ENCODE measurements around the gene SOD2. TPM values are rescaled to one million over a fixed set of nuclear protein-coding genes. Genes with fewer than 3 reads are reported as not detected.

SOD2 gene
- total and polyA plus RNA-seq, 7 donors: 573 to 11,097 (median 5,251) TPM

DNA sequence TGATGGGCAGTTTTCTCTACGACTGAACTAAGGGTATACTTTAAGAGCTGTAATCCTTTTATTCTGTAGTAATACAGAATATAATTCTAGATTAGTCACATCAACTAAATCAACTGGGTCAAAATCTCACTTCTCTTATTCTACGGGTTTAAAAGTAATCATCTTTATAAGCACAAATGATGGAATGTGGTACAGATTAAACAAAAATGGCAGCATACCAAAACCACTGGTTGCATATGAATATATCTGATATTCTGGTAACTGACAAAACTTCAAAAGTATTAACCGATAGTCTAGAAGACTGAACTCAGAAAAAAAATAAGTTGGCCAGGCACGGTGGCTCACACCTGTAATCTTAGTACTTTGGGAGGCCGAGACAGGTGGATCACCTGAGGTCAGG is 7.0 kb downstream of the SOD2 start:
- ATAC-seq (no peak), DNase-seq (no peak)
- no peak overlapping the region for H3K27ac ChIP-seq
- no peak overlapping the region for H3K4me3 ChIP-seq
- peaks cover 61% of the 10 kb centered on the region for H3K4me1 ChIP-seq
- WGBS, 3 donors: 75 to 76% (median 75%) methylated on average over 5 of the region's 5 CpGs
- no peaks in the 10 kb centered on the region for H3K9me3 ChIP-seq
- no peak for TF ChIP-seq CTCF (IDR thresholded peaks at IDR 0.05)
- intact Hi-C loops (cut with DNase I): loop anchor here in 1 of 2 donors (5.0 kb wide), 1 partner anchor 66 kb away; no protein-coding TSS in a partner anchor
- peaks cover 14 to 100% of the 10 kb centered on the region in 2 donors for H3K36me3 ChIP-seq (ENCODE audit: insufficient read depth in 1 of 2, low read depth in 1 of 2)
- H3K27me3 ChIP-seq (ENCODE audit: insufficient read depth in 3 of 3, low read length in 2 of 3): no peaks in the 10 kb centered on the region

- no peak for DNase-seq
- intact Hi-C loops (cut with DNase I): loop anchor here in 1 of 2 donors (5.0 kb wide), 1 partner anchor 58 kb away; no protein-coding TSS in a partner anchor
- Histone ChIP-seq H3K4me1 (peaks cover 40% of the 10 kb centered on the region), H3K27me3 (ENCODE audit: insufficient read depth in 3 of 3, low read length in 2 of 3) (no peaks in the 10 kb centered on the region), H3K9me3 (no peaks in the 10 kb centered on the region), H3K36me3 (ENCODE audit: insufficient read depth in 1 of 2, low read depth in 1 of 2) (peaks cover 8 to 100% of the 10 kb centered on the region in 2 donors), H3K4me3 (peak overlapping the region; percentile 13), H3K27ac (peak overlapping the region; percentile 53)
- 80 to 94% (median 83%) methylated on average over 1 of the region's 1 CpG for WGBS, 3 donors
- ATAC-seq: no peak
- TF ChIP-seq CTCF (IDR thresholded peaks at IDR 0.05): no peak
Measured at GRCh38 chr6:159684013-159684304, 9.1 kb downstream of the SOD2 start.

GRCh38 chr6:159682810-159683209 is 10.2 kb downstream of the SOD2 start:
- no peaks in the 10 kb centered on the region for H3K27me3 ChIP-seq (ENCODE audit: insufficient read depth in 3 of 3, low read length in 2 of 3)
- H3K9me3 ChIP-seq: no peaks in the 10 kb centered on the region
- 82 to 100% (median 89%) methylated on average over 1 of the region's 1 CpG for WGBS, 3 donors
- H3K36me3 ChIP-seq (ENCODE audit: insufficient read depth in 1 of 2, low read depth in 1 of 2): peaks cover 7 to 100% of the 10 kb centered on the region in 2 donors
- ATAC-seq (no peak), DNase-seq (no peak)
- peak overlapping the region; percentile 53 for H3K27ac ChIP-seq
- intact Hi-C loops (cut with DNase I): loop anchor here in 1 of 2 donors (5.0 kb wide), 1 partner anchor 59 kb away; no protein-coding TSS in a partner anchor
- no peak overlapping the region for H3K4me3 ChIP-seq
- no peak for TF ChIP-seq CTCF (IDR thresholded peaks at IDR 0.05)
- H3K4me1 ChIP-seq: peaks cover 32% of the 10 kb centered on the region

GRCh38 chr6:159682295-159682694 is 10.7 kb downstream of the SOD2 start:
- intact Hi-C loops (cut with DNase I): loop anchor here in 1 of 2 donors (5.0 kb wide), 1 partner anchor 60 kb away; no protein-coding TSS in a partner anchor
- 83 to 86% (median 85%) methylated on average over 3 of the region's 3 CpGs for WGBS, 3 donors
- DNase-seq (no peak), ATAC-seq (no peak)
- H3K4me1 ChIP-seq: peaks cover 31% of the 10 kb centered on the region
- TF ChIP-seq CTCF (IDR thresholded peaks at IDR 0.05): no peak
- H3K27ac ChIP-seq: peak overlapping the region; percentile 53
- H3K9me3 ChIP-seq: no peaks in the 10 kb centered on the region
- H3K4me3 ChIP-seq: no peak overlapping the region
- H3K36me3 ChIP-seq (ENCODE audit: insufficient read depth in 1 of 2, low read depth in 1 of 2): peaks cover 7 to 99% of the 10 kb centered on the region in 2 donors
- H3K27me3 ChIP-seq (ENCODE audit: insufficient read depth in 3 of 3, low read length in 2 of 3): no peaks in the 10 kb centered on the region
